Stimulated activated CD4-positive, alpha-beta T cell treated with anti-CD3 and anti-CD28 coated beads, Interleukin-1b, Interleukin-23, amount 100 ng/mL, for 4 hours (primary cell): Measurements from ENCODE around the gene BEND5.

ENCODE experiments used
- DNase-seq, 2 donors: peaks; one replicate each; pipeline ENCODE4 v3.0.0-alpha.2; 2020; ENCODE audit warnings: low read depth in 2 of 2

The BEND5 gene

DNA sequence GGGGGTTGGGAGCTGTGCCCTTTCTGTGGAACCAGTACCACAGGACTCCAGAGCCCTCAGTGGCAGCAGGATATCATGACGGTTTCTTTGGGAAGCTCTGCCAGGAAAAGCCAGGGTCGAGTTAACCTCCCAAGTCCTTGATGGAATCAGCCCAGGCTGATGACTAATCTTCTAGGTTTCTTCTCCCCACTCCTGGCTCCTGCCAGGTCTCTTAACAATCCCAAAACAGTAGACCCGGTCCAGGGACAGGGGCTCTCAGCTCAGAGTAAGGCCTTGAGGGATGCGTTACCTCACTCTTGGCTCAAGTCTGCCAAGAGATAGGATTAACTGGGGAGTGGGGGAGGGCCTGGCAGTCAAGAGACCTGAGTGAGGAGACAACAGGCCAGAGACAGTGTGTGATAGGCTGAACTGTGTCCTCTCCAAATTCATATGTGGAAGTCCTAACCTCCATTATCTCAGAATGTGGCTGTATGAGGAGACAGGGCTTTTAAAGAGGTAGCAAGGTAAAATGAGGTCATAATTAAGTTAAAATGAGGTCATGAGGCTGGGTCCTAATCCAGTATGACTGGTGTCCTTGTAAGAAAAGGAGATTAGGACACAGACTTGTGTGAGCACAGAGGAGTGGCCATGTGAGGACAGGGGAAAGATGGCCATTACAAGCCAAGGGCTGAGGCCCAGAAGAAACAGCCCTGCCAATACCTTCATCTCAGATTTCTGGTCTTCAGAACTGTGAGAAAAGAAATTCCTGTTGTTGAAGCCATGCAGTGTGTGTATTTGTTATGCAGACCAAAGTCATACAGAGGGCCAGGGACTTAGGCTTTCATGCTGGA is 95.0 kb downstream of the BEND5 start:
- no peak for DNase-seq

DNA sequence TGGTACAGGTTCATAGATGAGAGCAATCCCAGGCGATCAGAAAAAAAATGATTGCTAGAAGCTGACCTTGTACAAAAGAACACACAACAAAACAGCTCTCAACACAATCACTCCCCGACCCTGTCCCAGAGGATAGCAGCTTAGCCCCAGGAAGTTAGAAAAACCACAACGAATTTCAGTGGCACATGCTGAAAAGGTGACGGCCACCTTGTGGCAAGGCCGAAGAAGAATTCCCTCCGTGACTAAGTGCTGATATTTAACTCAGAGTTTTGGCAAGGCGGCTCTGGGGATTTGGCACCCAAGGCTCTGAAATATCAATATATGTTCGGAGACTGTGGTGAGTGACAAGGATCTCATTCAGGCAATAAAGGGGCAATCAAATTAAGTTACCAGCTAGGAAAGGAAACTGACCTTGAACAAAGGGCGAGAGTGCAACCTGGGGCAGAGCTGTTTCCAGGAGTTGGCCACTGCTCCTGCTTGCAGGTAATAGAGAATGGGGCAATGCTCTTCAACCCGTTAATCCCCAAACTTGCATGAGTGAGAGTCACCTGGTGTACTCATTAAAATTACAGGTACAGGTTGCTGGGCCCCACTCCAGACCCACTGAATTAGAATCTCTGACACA is 96.2 kb downstream of the BEND5 start:
- DNase-seq: no peak

DNA sequence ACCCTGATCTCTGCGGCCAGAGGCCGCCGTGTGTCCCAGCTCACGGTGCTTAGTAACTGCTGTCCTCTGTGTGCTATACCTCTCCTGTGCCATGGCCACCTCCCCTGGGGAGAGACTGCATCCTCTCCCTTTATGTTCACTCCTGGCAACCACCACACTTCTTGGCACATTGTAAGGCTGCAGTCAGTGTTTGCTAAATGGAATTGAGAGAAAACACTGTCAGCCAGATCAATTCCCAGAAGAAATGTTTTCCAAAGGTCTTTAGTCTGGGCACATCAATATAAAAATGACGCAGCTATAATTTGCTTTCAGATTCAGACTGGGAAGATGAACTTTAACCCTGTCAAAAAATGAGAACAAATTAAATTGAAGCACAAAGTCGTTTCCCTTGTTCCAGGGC is 96.8 kb downstream of the BEND5 start:
- DNase-seq: no peak

DNA sequence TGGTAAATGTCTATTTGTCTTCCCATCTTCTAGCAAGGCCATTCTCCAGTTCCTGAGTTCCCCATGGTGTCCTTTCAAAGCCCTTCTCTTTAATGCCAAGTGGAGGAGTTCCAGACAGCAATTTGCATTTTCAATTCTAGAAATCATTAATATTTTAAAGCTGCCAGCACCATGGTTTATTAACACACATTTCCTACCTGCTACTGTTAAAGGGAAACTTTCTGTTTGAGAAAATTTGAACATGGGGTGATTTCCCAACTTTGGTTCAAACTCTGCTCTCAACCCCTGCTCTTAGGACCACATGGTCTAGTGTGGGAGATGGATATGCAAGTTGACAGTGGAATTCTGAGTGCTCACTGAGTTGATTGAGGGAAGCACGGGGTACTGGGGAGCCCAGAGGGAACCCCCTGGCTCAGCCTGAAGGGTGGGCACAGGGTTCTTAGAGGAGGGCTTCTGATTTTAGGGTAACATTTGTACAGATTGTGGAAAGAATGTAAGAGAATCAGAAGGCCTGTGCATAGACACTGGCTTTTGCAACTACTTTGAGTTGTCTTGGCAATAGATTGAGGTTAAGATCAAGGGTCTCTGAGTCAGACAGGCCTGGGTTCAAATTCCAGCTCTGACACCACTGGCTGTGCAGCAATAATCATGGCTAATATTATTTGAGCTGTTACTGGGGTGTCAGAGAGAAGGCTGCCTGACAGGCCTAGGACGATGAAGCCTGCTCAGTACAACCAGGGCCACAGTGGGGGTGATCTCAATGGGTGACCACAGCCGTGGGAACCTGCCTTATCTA is 97.8 kb downstream of the BEND5 start:
- DNase-seq: no peak
